Kidney (tissue), 14 donors: ENCODE results near the gene TFB1M. TPM values are rescaled to one million over a fixed set of nuclear protein-coding genes. Genes with fewer than 3 reads are reported as not detected.
"Not testable (repeated sequence)": the region's sequence is repeated elsewhere in the genome, so short reads cannot be mapped to it uniquely, and the experiment has no call there.

Experiments used
- DNase-seq, 5 donors: peaks; one replicate each; pipeline ENCODE4 v3.0.0-alpha.2; 2013 to 2020
- FAIRE-seq: peaks from 2 replicates; lab custom pipeline; 2012; peaks lifted over from hg19 to GRCh38; lab: Jason Lieb, UNC
- H3K27ac ChIP-seq, 2 donors: one replicate each; pipeline ENCODE4 v1.7.0; 2013; ENCODE audit warnings: low read depth in 2 of 2, low read length in 2 of 2, inconsistent platforms in 1 of 2
- H3K27me3 ChIP-seq: one replicate; pipeline ENCODE4 v1.7.1; 2013; ENCODE audit warnings: low read length, inconsistent platforms; ENCODE audit not compliant: control insufficient read depth, insufficient read depth
- H3K36me3 ChIP-seq, 3 donors: one replicate each; pipeline versions ENCODE4 v1.7.0 to v1.7.1; 2013; ENCODE audit warnings: low read length in 3 of 3, control low read depth in 1 of 3, inconsistent platforms in 1 of 3; ENCODE audit not compliant: insufficient read depth in 3 of 3, control insufficient read depth in 2 of 3
- H3K4me1 ChIP-seq, 3 donors: one replicate each; pipeline versions ENCODE4 v1.7.0 to v1.7.1; 2013; ENCODE audit warnings: low read length in 3 of 3, inconsistent platforms in 1 of 3, low read depth in 1 of 3; ENCODE audit not compliant: control insufficient read depth in 2 of 3, insufficient read depth in 2 of 3
- H3K4me3 ChIP-seq, 3 donors: one replicate each; pipeline versions ENCODE4 v1.7.0 to v1.8.1; 2013; ENCODE audit warnings: low read length in 3 of 3, control low read depth in 1 of 3, inconsistent platforms in 1 of 3
- H3K9ac ChIP-seq, 3 donors: one replicate each; pipeline versions ENCODE4 v1.7.0 to v1.7.1; 2013; ENCODE audit warnings: low read length in 3 of 3, control low read depth in 1 of 3, inconsistent platforms in 1 of 3
- H3K9me3 ChIP-seq, 3 donors: one replicate each; pipeline versions ENCODE4 v1.7.0 to v1.7.1; 2013; ENCODE audit warnings: low read length in 3 of 3, control low read depth in 1 of 3, inconsistent platforms in 1 of 3; ENCODE audit not compliant: control insufficient read depth in 2 of 3, insufficient read depth in 1 of 3
- intact Hi-C: fragments of 100-400 bp; cut with DNase I; formaldehyde crosslinking; loops from one replicate; pipeline ENCODE4 v1.11.1; 2022
- polyA plus RNA-seq: library from polyadenylated mRNA; stranded (reverse); fragments of 350-450 nt; fragmentation: Illumina TruSeq; extraction: RNeasy Lipid Tissue Mini Kit (QIAGEN cat#74804); gene quantifications from one replicate; pipeline ENCODE4 v1.2.3, GENCODE V29; 2014; ENCODE audit warnings: low read depth, low replicate concordance; ENCODE audit not compliant: insufficient read depth
- total RNA-seq: library from RNA; stranded (reverse); fragmentation: NEBNext Ultra II Directional; extraction: Animal tissue kit (Norgen Biotek cat#: 25700); gene quantifications from one replicate; pipeline ENCODE4 v1.2.1, GENCODE V29; 2021
- TF ChIP-seq, protein P1 (sequence below): IDR thresholded peaks from 3 replicates; pipeline ENCODE4 v1.5.1; 2012; ENCODE audit warnings: mild to moderate bottlenecking, moderate library complexity, borderline replicate concordance; ENCODE audit not compliant: insufficient read depth; ENCODE audit errors: extremely low read depth
- donor health status: control.
- donor health status: control.
- donor health status: control.
- donor health status: control.
- donor health status: control.
- donor health status: DM: yes; HTN: yes; CAD: no.
- donor health status: Normal renal cell carcinoma (clear cell type).

Gene TFB1M
- total and polyA plus RNA-seq, 2 donors from 2014 or later, result 16.3 to 28.1 TPM

DNA sequence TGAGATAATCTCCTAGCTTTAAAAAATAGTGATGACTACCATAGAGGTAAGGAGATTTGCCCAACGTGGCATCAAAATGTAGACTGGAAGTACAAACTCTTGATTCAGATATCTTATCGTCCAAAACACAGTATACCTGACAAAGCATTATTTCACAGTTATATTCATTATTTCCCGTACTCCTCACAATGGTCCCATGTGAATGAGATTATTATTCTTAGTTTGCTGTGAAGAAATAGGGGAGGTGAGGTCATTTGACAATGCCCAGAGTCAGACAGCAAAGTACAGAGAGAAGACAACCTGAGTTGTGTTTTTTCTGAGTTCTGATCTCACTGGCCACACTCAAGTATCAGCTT is 1.2 kb upstream of the TFB1M start:
- Histone ChIP-seq H3K9ac (peak overlapping the region in 2 of 3 donors; percentile 20 to 68), H3K4me3 (peak overlapping the region in 2 of 3 donors; percentile 94 to 99), H3K36me3 (peaks cover 0 to 2% (median 1%) of the 10 kb centered on the region in 3 donors), H3K27me3 (no peaks in the 10 kb centered on the region), H3K27ac (peak overlapping the region in 1 of 2 donors; percentile 94), H3K9me3 (no peaks in the 10 kb centered on the region), H3K4me1 (no peaks in the 10 kb centered on the region)
- FAIRE-seq (no peak), DNase-seq (no peak)
- intact Hi-C loops, result no loop called here
- TF ChIP-seq, protein P1, sequence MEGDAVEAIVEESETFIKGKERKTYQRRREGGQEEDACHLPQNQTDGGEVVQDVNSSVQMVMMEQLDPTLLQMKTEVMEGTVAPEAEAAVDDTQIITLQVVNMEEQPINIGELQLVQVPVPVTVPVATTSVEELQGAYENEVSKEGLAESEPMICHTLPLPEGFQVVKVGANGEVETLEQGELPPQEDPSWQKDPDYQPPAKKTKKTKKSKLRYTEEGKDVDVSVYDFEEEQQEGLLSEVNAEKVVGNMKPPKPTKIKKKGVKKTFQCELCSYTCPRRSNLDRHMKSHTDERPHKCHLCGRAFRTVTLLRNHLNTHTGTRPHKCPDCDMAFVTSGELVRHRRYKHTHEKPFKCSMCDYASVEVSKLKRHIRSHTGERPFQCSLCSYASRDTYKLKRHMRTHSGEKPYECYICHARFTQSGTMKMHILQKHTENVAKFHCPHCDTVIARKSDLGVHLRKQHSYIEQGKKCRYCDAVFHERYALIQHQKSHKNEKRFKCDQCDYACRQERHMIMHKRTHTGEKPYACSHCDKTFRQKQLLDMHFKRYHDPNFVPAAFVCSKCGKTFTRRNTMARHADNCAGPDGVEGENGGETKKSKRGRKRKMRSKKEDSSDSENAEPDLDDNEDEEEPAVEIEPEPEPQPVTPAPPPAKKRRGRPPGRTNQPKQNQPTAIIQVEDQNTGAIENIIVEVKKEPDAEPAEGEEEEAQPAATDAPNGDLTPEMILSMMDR, result no peak

DNA sequence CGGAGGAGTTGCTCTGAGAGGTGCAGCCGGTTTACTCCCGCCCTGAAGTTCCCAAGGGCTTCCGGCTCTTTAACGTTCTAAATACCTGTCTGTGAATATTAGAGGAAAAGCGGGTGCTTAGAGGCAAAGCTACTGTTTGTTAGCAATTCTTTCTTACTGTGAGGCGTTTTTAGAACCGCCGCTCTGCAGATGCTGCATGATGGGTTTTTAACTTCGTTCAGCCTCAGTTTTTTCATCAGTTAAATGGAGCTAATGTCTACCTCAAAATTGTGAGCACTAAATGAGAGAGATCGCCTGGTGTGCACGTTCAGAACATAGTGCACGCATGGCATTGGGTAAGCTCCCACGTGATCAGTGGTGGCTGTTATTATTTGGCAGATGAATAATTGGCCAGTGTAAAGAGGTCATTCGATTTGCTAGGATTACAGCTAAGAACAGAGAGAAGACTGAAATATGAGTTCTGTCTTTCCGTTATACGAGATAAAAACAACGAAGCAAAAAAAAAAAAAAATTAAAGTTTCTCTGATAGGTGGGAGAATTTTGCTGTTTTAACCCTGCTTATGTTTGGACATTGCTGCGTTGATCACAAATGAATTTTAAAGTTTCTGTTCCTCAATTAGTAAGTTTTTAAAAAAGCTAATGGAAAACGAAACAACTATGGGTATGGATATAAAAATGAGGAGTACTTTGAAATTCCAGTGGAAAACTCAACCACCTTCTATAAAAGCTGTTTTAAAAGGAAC is 660 bp upstream of the TFB1M start:
- peaks cover 0 to 4% (median 2%) of the 10 kb centered on the region in 3 donors for H3K36me3 ChIP-seq
- DNase-seq (no peak), FAIRE-seq (no peak)
- no peaks in the 10 kb centered on the region for H3K9me3 ChIP-seq
- intact Hi-C loops, result no loop called here
- H3K27me3 ChIP-seq, result no peaks in the 10 kb centered on the region
- peak overlapping the region; percentile 53 to 94 for H3K27ac ChIP-seq
- H3K4me1 ChIP-seq, result no peaks in the 10 kb centered on the region
- TF ChIP-seq, protein P1, result no peak
- peak overlapping the region; percentile 71 to 99 (median 94) for H3K4me3 ChIP-seq
- H3K9ac ChIP-seq, result peak overlapping the region; percentile 66 to 96 (median 68)

DNA sequence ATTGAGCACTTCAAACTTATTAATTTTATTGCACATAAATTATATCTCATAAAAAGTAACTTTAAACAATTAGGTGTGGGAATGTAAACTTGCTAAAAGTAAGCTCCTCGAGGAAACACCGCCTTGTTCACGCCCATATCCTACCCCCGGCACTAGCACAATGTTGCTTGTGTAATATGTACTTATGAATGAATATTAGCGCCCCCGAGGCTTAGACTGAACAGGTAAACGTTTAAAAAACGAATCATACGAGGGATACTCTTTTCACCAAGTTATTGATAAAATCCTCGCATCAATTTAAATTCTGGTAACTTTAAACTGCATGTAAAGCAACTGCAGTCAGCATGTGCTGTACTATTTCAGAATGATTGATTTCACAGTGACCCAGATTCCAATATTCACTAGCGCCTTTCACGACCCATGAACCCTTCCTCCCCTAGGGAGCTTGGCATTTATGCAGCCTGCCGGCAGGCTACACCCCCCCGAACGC is 637 bp downstream of the TFB1M start:
- Histone ChIP-seq H3K4me1 (no peaks in the 10 kb centered on the region), H3K9me3 (no peaks in the 10 kb centered on the region), H3K27me3 (no peaks in the 10 kb centered on the region), H3K9ac (peak overlapping the region; percentile 96 to 98 (median 96)), H3K27ac (peak overlapping the region; percentile 68 to 94), H3K36me3 (peaks cover 0 to 4% (median 2%) of the 10 kb centered on the region in 3 donors), H3K4me3 (peak overlapping the region; percentile 94 to 99 (median 98))
- peak; percentile 32 for FAIRE-seq
- intact Hi-C loops, result no loop called here
- TF ChIP-seq, protein P1, result no peak
- peak in 2 of 5 donors; percentile 15 to 62 for DNase-seq

DNA sequence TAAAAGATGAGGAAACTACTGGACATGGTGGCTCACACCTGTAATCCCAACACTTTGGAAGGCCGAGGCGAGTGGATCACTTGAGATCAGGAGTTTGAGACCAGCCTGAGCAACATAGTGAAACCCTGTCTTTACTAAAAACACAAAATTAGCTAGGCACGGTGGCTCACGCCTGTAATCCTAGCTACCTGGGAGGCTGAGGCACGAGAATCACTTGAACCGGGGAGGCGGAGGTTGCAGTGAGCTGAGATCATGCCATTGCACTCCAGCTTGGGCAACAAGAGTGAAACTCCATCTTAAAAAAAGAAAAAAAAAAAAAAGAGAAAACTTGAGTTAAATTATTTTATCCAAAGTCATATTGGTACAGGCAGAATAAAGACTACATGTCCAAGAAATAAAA is 1.3 kb downstream of the TFB1M start:
- H3K9ac ChIP-seq, H3K9me3 ChIP-seq, FAIRE-seq, H3K27ac ChIP-seq, DNase-seq, H3K4me1 ChIP-seq, H3K36me3 ChIP-seq, intact Hi-C loops, H3K27me3 ChIP-seq, H3K4me3 ChIP-seq: not testable (repeated sequence)
